NCI-H460 (cell line): ENCODE data around the gene TM4SF4. TPM values are rescaled to one million over a fixed set of nuclear protein-coding genes. Genes with fewer than 3 reads are reported as not detected.

ENCODE experiments used
- DNase-seq: peaks from one replicate; pipeline ENCODE4 v3.0.0-alpha.2; 2016; ENCODE audit warnings: low read depth; ENCODE audit errors: extremely low read depth
- total RNA-seq: library from RNA; depleted of rRNA; stranded (reverse); fragments of >200 nt; shearing (Covaris generic); gene quantifications from 2 replicates; pipeline ENCODE4 v1.2.3, GENCODE V29; 2014

The TM4SF4 gene
- total RNA-seq, 1 experiment from 2014 or later: 0.10 TPM

DNA sequence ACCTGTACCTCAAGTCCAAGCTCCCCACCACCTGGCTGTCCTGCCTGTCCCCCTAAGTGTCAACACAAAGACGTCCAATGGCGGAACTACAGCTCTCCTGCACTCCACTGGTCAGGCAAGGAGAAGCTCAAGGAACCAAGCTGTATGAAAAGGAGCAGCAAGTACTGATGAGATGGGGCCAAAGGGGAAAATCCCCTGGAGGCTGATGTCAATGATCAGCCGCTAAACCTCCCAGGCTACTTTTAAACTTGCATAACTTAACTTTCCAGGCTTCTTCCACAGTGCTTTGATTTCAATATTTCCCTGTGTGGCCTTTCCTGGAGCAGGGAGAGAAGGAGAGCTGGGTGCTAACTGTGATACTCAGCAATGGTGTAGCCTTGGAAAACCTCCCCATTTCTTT lies 35.0 kb downstream of the TM4SF4 start:
- DNase-seq: no peak

DNA sequence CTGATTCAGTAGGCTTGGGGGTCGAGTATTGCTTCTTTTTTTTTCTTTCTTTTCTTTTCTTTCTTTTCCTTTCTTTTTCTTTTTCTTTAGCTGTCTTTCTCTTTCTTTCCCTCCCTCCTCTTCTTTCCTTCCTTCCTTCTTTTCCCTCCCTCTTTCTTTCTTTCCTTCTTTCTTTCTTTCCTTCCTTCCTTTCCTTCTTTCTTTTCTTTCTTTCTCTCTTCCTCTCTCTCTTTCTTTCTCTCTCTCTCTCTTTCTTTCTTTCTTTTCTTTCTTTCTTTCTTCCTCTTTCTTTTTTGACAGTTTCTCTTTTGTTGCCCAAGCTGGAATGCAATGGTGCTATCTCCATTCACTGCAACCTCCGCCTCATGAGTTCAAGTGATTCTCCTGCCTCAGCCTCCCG lies 36.0 kb downstream of the TM4SF4 start:
- no peak for DNase-seq

DNA sequence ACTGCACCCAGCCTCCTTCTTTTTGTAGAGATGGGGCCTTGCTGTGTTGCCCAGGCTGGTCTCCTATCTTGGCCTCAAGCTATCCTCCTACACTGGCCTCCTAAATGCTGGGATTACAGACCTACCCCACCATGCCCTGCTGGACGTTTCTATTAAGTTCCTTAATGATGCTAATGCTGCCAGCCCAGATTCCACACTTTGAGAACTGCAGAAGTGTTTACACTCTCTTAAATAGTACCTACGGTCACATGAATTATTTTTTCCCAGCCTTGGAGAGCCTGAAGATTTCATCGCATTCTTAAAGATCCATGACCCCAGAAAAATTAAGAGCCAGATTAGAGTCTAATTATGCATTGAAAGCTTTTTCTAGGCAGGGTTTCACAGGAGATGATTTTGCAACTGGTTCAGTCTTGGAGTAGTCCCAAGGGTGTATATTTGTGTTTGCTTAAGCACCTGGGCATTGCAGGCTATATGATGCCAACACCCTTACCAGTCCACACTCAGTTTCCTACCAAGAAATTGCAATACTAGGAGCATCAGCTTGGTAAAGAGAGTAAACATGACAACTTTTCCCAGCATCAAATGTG lies 36.6 kb downstream of the TM4SF4 start:
- DNase-seq: no peak

DNA sequence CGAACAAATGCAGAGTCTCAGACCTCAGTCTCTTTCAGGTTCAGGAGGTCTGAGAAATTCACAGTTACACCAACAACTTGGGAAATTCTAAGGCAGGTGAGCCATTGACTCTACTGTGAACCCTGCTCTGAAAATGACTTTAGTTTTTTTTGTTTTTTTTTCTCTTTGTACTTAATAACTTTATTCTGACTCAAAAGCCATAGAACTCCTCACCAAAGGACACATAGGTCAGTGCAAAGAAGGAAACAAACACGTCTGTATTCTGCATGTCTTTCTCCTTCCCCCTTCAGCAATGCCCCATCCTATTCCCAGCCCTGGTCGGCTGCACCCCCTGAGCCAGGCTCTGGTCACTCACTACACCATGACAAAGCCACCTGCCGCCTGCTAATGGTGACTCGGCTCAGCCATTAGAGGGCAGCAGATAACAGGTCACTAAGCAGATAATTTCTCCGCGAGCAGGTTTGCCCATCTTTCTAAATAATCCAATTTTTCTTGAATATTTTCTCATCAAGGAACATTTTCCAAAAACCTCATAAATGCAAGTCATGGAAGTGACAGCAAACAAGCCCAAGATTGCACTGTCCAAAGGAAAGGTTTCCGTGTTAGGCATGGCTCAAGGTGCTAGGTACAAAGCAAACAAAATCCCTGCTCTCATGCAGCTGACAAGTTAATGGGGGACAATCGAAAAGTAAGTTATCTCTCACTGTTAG lies 37.7 kb downstream of the TM4SF4 start:
- peak; percentile 65 for DNase-seq

DNA sequence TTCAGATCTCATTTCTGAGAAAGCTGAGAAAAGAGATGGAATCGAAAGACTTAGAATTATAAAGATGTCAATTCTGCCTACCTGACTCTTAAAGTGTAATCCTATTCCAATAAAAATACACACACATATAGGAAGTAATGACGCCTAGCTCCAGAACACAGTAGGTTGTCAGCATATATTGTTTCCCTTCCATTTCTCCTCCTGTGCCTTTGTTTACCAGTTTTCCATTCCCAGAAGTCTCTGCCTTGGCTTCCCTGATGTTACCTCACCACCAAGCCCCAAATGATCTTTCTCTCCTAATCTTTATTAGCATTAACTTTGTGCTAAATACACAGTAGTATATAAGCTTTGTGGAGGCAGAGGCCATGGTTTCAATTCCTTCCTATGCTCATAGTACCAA lies 40.0 kb downstream of the TM4SF4 start:
- no peak for DNase-seq

DNA sequence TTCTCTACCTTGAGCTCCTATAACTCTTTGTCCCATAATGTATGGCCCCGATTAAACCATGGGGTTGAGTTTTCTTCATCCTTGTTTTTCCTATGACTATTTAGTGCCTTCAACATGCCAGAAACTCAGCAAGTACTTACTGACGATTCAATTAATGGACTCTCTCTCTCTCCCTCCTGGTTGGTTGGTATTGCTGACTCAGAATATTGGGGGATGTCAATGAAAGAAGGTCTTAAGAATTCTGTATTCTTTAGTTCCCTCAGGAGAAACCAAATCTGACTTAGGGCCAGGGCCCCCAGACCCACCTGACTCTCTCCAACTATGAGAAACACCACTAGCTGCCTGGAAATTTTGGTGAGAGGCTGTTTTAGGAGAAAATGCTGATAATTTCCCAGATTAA lies 40.8 kb downstream of the TM4SF4 start:
- DNase-seq: no peak

DNA sequence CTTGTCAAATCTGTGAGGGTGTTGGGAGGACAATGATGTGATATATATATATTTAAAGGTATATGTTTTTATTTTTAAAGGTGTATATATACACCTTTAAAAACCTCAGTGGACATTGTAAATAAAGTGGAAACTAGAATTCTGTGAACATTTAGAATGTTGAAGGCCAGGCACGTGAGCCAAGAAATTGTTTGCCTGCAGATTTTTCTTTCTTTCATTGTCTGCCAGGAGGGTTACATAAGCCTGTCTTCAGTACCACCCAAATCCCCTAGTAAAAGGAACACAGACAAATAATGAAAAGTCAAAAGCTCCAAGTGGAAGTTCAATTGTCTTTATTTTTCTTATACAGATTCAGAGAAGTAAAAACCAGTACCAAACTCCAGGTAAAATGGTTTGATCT lies 42.4 kb downstream of the TM4SF4 start:
- no peak for DNase-seq

DNA sequence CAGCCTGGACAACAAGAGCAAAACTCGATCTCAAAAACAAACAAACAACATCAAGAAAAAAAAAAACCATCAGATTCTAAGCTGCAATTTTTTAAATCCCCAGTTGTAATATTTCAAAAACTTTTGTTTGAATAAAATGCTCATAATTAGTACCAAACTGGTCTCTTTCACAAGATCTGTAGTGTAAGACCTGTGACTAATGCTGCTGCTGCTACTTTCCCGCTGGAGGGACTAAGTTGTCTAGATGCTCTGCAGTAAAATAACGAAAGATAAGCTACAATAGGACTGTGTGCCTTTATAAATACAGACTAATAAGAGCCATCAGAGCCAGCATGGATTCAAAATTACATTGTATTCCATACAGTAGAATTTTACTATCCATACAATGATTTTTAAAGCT lies 45.4 kb downstream of the TM4SF4 start:
- no peak for DNase-seq

DNA sequence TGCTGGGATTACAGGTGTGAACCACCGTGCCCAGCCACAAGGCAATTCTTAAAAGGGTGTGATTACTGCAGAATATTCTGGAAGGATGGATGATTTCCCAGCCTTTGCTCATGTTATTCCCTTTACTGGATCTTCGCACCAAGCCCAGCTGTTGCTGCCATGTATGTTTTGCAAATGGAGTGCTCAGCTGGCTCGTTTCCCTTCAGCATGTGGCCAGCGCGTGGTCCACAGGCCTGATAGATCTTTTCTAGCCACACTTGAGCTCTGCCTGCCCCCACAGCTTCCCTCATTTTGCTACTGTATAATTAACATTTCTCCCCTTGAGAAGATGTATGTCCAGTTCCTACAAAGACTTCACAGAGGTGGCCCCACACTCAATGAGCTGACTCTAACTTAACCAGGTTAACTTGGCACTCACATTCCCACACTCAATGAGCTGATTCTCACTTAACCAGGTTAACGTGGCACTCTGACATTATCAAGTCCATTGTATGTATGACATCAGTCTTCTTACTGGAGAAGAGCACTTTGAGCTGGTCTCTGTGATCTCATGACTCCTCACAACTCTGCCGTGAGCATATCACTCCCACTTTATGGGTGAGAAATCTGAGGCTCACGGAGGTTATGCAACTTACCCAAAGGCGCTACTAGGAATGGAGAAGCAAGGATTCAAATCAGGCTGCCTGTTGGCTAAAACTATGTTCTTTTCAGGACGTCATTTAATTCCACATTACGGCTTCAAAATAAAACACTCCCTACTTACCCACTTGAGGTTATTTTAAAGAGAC lies 49.2 kb downstream of the TM4SF4 start:
- DNase-seq: no peak

DNA sequence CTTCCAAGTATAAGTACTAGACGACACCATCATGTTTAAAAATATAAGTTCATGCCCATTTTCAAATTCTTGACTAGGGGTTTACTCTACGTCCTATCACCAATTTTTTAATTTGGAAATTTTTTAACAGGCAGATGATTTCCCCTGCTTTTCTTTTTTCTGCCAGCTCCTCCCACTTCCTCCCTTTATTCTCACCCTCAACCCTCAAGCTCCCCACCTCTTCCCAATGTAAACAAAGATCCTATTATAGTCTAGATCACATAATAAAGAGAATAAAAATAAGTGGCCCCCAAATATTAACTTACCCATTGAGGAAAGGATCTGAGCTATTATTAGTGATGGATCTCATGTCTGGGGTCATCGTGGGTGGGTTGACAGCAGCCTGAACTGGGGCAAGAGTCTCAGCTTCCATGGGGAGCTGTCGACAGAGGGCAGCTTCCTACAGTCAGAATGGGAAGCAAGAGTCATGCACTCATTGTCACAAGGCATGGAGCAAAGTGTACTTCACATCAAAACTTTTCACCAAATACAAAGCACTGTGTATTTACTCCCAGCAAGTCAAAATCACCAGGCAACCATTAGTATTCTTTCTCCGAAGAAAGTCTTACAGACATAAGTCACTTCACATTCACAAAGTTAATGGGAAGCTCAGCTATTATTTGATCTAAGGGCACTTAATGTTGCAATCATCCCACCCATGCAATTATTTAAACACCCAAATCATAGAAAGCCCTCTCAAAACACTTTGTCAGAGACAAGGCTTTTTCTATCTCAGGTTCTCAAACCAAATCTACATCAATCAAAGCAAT lies 53.2 kb downstream of the TM4SF4 start:
- no peak for DNase-seq

DNA sequence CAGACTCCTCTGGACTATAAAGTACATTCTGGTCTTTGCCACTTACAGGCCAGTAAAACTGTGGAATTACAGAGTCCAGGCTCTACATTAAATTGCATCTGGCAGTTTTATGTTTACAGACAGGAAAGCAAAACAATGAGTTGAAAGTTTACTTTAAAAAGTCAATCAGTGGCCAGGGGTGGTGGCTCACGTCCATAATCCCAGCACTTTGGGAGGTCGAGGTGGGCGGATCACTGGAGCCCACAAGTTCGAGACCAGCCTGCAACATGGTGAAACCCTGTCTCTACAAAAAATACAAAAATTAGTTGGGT lies 53.8 kb downstream of the TM4SF4 start:
- DNase-seq: no peak

DNA sequence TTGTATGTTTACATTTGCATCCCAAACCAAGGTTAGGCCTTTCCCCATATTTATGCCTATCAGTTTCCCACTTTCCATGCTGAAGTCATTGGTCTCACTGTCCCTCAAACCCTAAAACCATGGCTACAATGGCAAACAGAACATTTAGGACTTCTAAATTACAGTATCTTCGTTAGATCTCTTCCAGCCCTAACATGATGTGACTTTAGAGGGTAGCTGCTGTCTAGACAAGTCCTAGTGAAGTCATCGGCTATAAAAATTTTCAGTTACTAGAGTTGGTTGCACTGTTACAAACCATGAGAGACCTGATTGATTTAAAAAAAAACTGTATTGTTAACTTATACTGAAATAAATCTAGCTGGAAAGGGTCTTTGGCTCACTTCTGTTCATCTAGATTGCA lies 54.6 kb downstream of the TM4SF4 start:
- no peak for DNase-seq

DNA sequence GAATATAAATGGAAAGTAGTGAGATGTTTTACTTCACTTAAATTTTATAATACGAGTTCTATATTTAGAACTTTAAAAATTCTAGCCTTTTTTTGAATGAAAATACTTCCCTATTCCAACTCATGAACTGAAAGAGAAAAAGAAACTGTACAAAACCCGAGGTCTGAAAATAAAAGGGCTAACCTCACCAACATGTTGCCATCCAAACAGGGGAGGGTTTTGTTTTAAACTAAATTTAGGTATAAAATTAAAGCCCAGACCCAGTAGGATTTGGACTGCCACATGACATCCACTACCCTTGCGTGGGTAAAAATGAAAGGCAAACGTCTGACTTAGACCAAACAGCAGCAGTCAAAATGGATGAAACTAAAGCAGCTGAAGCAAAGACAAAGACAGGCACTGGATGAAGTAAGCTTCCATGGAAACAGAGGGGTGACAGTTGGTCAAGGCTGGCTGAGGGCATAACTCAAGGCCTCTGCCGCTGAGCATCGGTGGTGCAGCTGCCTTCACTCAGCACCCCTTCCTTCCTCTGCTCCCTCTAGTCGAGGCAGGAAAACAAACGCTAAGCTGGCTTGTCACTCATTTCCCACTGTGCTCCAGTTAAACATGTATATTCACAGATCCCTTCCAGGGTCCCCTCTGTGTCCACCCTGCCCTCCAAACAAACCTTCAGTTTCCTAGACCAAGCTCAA lies 58.1 kb downstream of the TM4SF4 start:
- DNase-seq: no peak

DNA sequence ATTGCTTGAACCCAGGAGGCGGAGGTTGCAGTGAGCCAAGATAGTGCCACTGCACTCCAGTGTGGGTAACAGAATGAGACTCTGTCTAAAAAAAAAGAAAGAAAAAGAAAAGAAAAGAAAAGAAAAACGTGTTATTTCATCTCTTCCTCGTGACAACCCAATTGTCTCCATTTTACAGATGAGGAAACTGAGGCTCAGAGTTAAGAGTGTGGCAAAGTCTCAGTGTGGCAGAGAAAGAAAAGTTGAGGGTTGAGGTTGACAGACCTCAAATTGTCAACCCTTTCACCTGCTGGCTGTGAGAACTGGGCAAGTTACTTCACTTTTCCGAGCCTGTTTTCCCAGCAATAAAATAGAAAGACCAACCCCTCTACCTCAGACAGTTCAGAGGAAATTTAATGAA lies 59.6 kb downstream of the TM4SF4 start:
- DNase-seq: no peak

DNA sequence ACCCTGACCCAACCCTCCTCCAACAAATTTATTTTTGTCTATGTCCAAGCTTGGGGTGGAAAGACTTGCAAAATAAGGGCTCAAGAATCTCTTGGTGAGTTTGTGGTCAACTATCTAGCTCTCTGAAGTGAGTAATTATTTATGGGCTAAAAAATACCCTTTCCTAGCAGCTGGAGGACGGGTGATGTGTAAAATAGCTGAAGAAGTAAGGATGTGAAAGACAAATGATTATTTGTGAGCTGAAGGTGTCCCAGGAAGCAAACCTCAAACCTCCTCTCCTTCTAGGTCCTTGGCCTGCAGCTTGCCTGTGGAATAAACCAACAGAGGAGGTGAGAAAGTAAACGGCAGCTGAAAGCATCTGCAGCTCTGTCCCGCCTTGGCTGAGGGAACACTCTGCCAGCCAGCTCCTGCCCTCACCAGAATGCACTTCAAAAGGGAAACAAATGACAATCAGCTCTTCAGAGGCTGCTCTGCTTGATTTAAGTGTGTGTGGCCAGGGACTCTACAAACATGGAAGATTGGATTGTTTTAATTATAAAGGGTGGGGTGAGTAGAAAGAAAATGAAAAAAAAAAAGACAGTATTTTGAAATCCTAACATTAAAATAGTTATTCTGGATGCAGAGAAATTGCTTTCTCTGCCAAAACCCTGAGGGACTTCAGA lies 60.3 kb downstream of the TM4SF4 start:
- no peak for DNase-seq

DNA sequence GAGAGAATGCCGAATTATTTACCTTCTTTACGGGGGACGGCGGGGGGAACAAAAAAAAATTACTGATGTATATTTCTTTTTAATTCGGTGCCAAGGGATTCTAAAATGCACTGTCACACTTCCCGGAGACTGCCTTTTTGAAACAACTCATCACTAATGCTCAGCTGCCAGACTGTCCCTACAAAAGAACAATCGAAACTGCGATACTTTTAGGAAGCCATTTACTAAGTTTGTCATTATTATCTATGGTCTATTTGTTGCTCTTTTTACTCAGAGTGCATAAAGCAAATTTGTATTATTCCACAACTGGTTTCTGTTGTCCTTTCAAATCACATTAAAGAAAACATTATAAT lies 60.8 kb downstream of the TM4SF4 start:
- no peak for DNase-seq

DNA sequence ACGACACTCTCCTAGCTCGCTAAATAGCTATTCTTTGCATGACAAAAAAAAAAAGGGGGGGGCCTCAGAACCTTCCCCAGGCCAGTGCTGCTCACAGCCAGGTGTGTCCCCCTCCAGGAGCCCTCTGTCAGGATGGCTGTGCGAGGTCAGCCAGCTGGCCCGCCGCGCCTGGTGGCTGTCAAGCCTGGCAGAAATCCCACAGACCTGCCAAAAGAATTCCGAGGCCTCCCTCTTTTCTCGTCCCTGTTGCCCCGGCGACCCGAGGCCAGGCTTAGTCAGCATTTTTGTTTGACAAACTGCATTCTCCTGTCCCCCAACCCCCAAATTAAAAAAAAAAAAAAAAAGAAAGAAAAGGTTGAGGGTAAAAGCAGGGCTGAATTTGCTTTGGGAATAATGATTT lies 61.9 kb downstream of the TM4SF4 start:
- no peak for DNase-seq

DNA sequence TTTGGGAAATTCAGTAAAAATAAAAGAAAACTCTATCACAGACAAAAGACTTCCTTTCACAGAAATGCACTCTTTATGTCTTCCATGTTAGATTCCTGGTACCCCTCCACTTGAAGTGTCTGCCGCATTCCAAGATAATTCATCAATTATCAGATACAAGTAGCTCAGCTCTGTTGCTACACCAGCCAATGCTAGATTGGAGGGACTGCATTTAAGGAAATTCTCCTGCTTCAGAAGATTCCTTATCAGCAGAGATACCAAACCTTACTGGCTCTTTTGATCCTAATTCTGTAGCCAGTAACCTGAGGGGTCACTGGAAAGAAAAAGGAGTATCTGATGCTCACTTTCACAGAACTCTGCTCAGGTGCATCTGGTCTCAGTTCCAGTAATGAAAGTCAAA lies 63.9 kb downstream of the TM4SF4 start:
- DNase-seq: no peak

DNA sequence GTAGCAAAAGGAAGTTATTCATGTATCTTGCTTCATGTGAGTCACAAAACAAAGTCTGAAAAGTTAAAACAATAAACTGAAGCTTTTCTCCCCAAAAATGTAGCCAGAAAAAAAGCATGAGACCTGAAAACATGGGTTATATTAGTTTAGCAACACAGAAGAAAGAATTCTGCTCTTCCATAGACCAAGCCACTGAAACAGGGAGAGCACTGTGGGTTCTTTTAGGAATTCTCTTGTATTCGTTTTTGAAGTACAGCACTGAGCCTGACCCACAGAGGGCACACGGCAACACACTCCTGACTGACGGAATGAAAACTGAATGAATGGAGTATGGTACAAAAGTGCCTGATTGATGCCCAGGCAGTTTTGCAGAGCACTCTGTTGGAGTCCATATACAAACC lies 66.6 kb downstream of the TM4SF4 start:
- DNase-seq: peak; percentile 44
